Liver (tissue), 3 donors: ENCODE data around the gene VASP.

Source experiments
- ATF3 ChIP-seq: IDR thresholded peaks from 2 replicates; pipeline ENCODE4 v1.6.1; 2016; ENCODE audit warnings: antibody characterized with exemption
- CTCF ChIP-seq: fragments of 150-350 bp; IDR thresholded peaks from 2 replicates; pipeline ENCODE4 v1.5.1; 2017; ENCODE audit warnings: improper control_type of control experiment, low read depth, low read length; ENCODE audit not compliant: missing input control
- FOXA2 ChIP-seq: IDR thresholded peaks from 2 replicates; pipeline ENCODE4 v1.6.1; 2016; ENCODE audit warnings: antibody characterized with exemption
- JUND ChIP-seq, 2 donors: IDR thresholded peaks; 2 replicates each; pipeline ENCODE4 v1.6.1; 2016; ENCODE audit warnings: antibody characterized with exemption in 2 of 2
- RAD21 ChIP-seq, 2 donors: IDR thresholded peaks; 2 replicates each; pipeline ENCODE4 v1.6.1; 2016; ENCODE audit warnings: antibody characterized with exemption in 2 of 2, mild to moderate bottlenecking in 2 of 2
- REST ChIP-seq: IDR thresholded peaks from 2 replicates; pipeline ENCODE4 v1.6.1; 2016; ENCODE audit warnings: antibody characterized with exemption, mild to moderate bottlenecking
- RXRA ChIP-seq, 2 donors: IDR thresholded peaks; 2 replicates each; pipeline ENCODE4 v1.6.1; 2017 to 2018; ENCODE audit warnings: antibody characterized with exemption in 2 of 2, mild to moderate bottlenecking in 1 of 2
- TAF1 ChIP-seq: conservative IDR thresholded peaks from 2 replicates; pipeline ENCODE4 v1.6.1; 2016; ENCODE audit warnings: antibody characterized with exemption, mild to moderate bottlenecking
- ZBTB33 ChIP-seq: IDR thresholded peaks from 2 replicates; pipeline ENCODE4 v1.6.1; 2016; ENCODE audit warnings: antibody characterized with exemption
- donor health status: healthy.
- donor health status: healthy.

GRCh38 chr19:45484273-45484945 lies 22.9 kb upstream of the VASP start:
- TF ChIP-seq CTCF = no peak
- no peak for TF ChIP-seq JUND (IDR thresholded peaks at IDR 0.05)
- no peak for TF ChIP-seq REST
- no peak for TF ChIP-seq ZBTB33
- TF ChIP-seq RAD21 (IDR thresholded peaks at IDR 0.05) = no peak
- TF ChIP-seq RXRA (IDR thresholded peaks at IDR 0.05) = no peak
- TF ChIP-seq FOXA2 = no peak
- no peak for TF ChIP-seq TAF1
- TF ChIP-seq ATF3 = no peak
